ENCODE measurements around the gene LZTS3.

LZTS3 gene

GRCh38 chr20:3121955-3122610, 51.3 kb downstream of the LZTS3 start:
- Histone ChIP-seq H3K9me3 (ENCODE audit: control insufficient read depth, insufficient read depth, low read depth, low read length) (no peaks in the 10 kb centered on the region), H3K4me3 (ENCODE audit: low read depth, low read length) (no peak overlapping the region), H3K36me3 (ENCODE audit: control insufficient read depth in 2 of 2, insufficient read depth in 1 of 2, low read length in 2 of 2) (peaks cover 8 to 30% of the 10 kb centered on the region in 2 experiments; a peak in 2 of 3 replicates), H3K4me1 (ENCODE audit: control insufficient read depth, insufficient read depth, low read length) (peaks cover 4% of the 10 kb centered on the region; the same call in 1 of the 2 replicates), H3K27ac (ENCODE audit: extremely low read depth, low read depth, low read length) (no peak overlapping the region)
- no peak for TF ChIP-seq ZNF660 (tag by site-specific recombination; IDR thresholded peaks at IDR 0.05)
- no peak for TF ChIP-seq ZBTB17 (tag by site-specific recombination; IDR thresholded peaks at IDR 0.05)
- no peak for TF ChIP-seq KLF8 (tag by site-specific recombination; IDR thresholded peaks at IDR 0.05)
- CTCF ChIA-PET, result interaction anchor here (0.6 to 0.8 kb wide), 3 partner anchors 69 to 97 kb away, joined by 3 to 5 read pairs (median 3); no protein-coding TSS in a partner anchor
- POLR2A ChIA-PET, result no interaction called here

GRCh38 chr20:3121271-3121911, 52.0 kb downstream of the LZTS3 start:
- Histone ChIP-seq H3K4me3 (ENCODE audit: low read depth, low read length) (no peak overlapping the region), H3K27ac (ENCODE audit: extremely low read depth, low read depth, low read length) (no peak overlapping the region), H3K36me3 (ENCODE audit: control insufficient read depth in 2 of 2, insufficient read depth in 1 of 2, low read length in 2 of 2) (peaks cover 8 to 30% of the 10 kb centered on the region in 2 experiments; a peak in 2 of 3 replicates), H3K4me1 (ENCODE audit: control insufficient read depth, insufficient read depth, low read length) (peaks cover 4% of the 10 kb centered on the region; the same call in 1 of the 2 replicates), H3K9me3 (ENCODE audit: control insufficient read depth, insufficient read depth, low read depth, low read length) (no peaks in the 10 kb centered on the region)
- CTCF ChIA-PET, result interaction anchor here (0.6 kb wide), 2 partner anchors 68 to 98 kb away, joined by 3 read pairs; no protein-coding TSS in a partner anchor
- TF ChIP-seq ZNF19 (tag by site-specific recombination; IDR thresholded peaks at IDR 0.05; ENCODE audit: low read depth), result no peak
- no peak for TF ChIP-seq ZNF530 (tag by site-specific recombination; IDR thresholded peaks at IDR 0.05; ENCODE audit: low read depth)
- TF ChIP-seq ZBTB44 (tag by site-specific recombination; IDR thresholded peaks at IDR 0.05), result no peak
- no peak for TF ChIP-seq ZNF624 (tag by site-specific recombination; IDR thresholded peaks at IDR 0.05)
- TF ChIP-seq ZNF558 (tag by site-specific recombination; IDR thresholded peaks at IDR 0.05), result no peak
- no peak for TF ChIP-seq ZNF76 (tag by site-specific recombination; IDR thresholded peaks at IDR 0.05; ENCODE audit: borderline replicate concordance, low read depth)
- TF ChIP-seq KLF7 (tag by site-specific recombination; IDR thresholded peaks at IDR 0.05; ENCODE audit: borderline replicate concordance), result no peak
- no peak for TF ChIP-seq ZNF513 (tag by site-specific recombination; IDR thresholded peaks at IDR 0.05)
- POLR2A ChIA-PET, result no interaction called here

- H3K4me1 ChIP-seq (ENCODE audit: control insufficient read depth, insufficient read depth, low read length), result peaks cover 4% of the 10 kb centered on the region; the same call in 1 of the 2 replicates
- no peaks in the 10 kb centered on the region for H3K9me3 ChIP-seq (ENCODE audit: control insufficient read depth, insufficient read depth, low read depth, low read length)
- peaks cover 8 to 30% of the 10 kb centered on the region in 2 experiments; a peak in 2 of 3 replicates for H3K36me3 ChIP-seq (ENCODE audit: control insufficient read depth in 2 of 2, insufficient read depth in 1 of 2, low read length in 2 of 2)
- ChIA-PET POLR2A (interaction anchor here (1.2 kb wide), 1 partner anchor 66 kb away, joined by 4 read pairs; no protein-coding TSS in a partner anchor), CTCF (no interaction called here)
- H3K27ac ChIP-seq (ENCODE audit: extremely low read depth, low read depth, low read length), result peak overlapping the region; percentile 24; the same call in 1 of the 2 replicates
- H3K4me3 ChIP-seq (ENCODE audit: low read depth, low read length), result no peak overlapping the region
- TF ChIP-seq ELK4 (IDR thresholded peaks at IDR 0.05; ENCODE audit: borderline replicate concordance, low read depth, low read length) (no peak), ZNF600 (tag by site-specific recombination; IDR thresholded peaks at IDR 0.05) (no peak), ZNF610 (tag by site-specific recombination; IDR thresholded peaks at IDR 0.05; ENCODE audit: borderline replicate concordance) (no peak), ZNF341 (tag by site-specific recombination; IDR thresholded peaks at IDR 0.05; ENCODE audit: low read depth) (no peak), ZNF223 (tag by site-specific recombination; IDR thresholded peaks at IDR 0.05) (no peak), PRDM2 (tag by site-specific recombination; IDR thresholded peaks at IDR 0.05; ENCODE audit: borderline replicate concordance) (no peak), ZNF16 (tag by site-specific recombination; IDR thresholded peaks at IDR 0.05; ENCODE audit: low read depth) (no peak), ZNF580 (tag by site-specific recombination; IDR thresholded peaks at IDR 0.05) (no peak)
Observed at GRCh38 chr20:3119044-3119443, 54.3 kb downstream of the LZTS3 start.
